Activated CD8-positive, alpha-beta T cell treated with anti-CD3 and anti-CD28 coated beads for 36 hours (primary cell): ENCODE measurements around the gene KIAA2012. TPM values are rescaled to one million over a fixed set of nuclear protein-coding genes. Genes with fewer than 3 reads are reported as not detected.

Experiments
- ATAC-seq: fragments of 200-7000 bp; cut with Tn5 transposase; one replicate; pipeline ENCODE4 v1.10.0; 2021; ENCODE audit warnings: mild to moderate bottlenecking, moderate library complexity
- CTCF ChIA-PET: fragments of 350-600 bp; sonication (Branson Sonifier 250); formaldehyde crosslinking; loops from one replicate; lab custom pipeline; 2021; ENCODE audit warnings: antibody characterized with exemption; lab: Charles Lee
- POLR2A ChIA-PET: fragments of 350-600 bp; sonication (Branson Sonifier 250); formaldehyde crosslinking; loops from one replicate; lab custom pipeline; 2021; ENCODE audit warnings: antibody characterized with exemption; lab: Charles Lee
- DNase-seq: peaks from one replicate; pipeline ENCODE4 v3.0.0-alpha.2; 2020
- H3K27ac Mint-ChIP-seq: one replicate; pipeline ENCODE4 v1.8.0; 2021; ENCODE audit warnings: mild to moderate bottlenecking, mixed read lengths
- H3K27me3 Mint-ChIP-seq: one replicate; pipeline ENCODE4 v1.8.0; 2021; ENCODE audit warnings: mixed read lengths
- H3K36me3 Mint-ChIP-seq: one replicate; pipeline ENCODE4 v1.8.0; 2021; ENCODE audit warnings: low read depth, mixed read lengths
- H3K4me1 Mint-ChIP-seq: one replicate; pipeline ENCODE4 v1.8.0; 2021; ENCODE audit warnings: low read depth, mixed read lengths
- H3K4me3 Mint-ChIP-seq: one replicate; pipeline ENCODE4 v1.8.0; 2021; ENCODE audit warnings: mild to moderate bottlenecking, moderate library complexity, mixed read lengths
- H3K9me3 Mint-ChIP-seq: one replicate; pipeline ENCODE4 v1.8.0; 2021; ENCODE audit warnings: mixed read lengths
- CTCF ChIP-seq: fragments of 200-600 bp; IDR thresholded peaks from one replicate; pipeline ENCODE4 v1.8.0; 2022; ENCODE audit warnings: antibody characterized with exemption, mild to moderate bottlenecking
- intact Hi-C: fragments of 100-400 bp; cut with micrococcal nuclease; formaldehyde crosslinking; loops from one replicate; pipeline ENCODE4 v1.10.0; 2022
- total RNA-seq, 2 experiments: library from RNA; stranded (reverse); gene quantifications; one replicate each; pipeline ENCODE4 v1.2.3, GENCODE V29; 2021

The KIAA2012 gene
- total RNA-seq, 2 experiments from 2014 or later = not detected

GRCh38 chr2:202208526-202208925, 135.5 kb downstream of the KIAA2012 start:
- ChIA-PET CTCF (no interaction called here), POLR2A (no interaction called here)
- Mint-ChIP-seq H3K27ac (no peak overlapping the region), H3K4me3 (no peak overlapping the region), H3K36me3 (peaks cover 13% of the 10 kb centered on the region), H3K4me1 (no peaks in the 10 kb centered on the region), H3K9me3 (no peaks in the 10 kb centered on the region), H3K27me3 (no peaks in the 10 kb centered on the region)
- intact Hi-C loops = no loop called here
- no peak for ATAC-seq
- no peak for TF ChIP-seq CTCF
- DNase-seq = no peak

DNA sequence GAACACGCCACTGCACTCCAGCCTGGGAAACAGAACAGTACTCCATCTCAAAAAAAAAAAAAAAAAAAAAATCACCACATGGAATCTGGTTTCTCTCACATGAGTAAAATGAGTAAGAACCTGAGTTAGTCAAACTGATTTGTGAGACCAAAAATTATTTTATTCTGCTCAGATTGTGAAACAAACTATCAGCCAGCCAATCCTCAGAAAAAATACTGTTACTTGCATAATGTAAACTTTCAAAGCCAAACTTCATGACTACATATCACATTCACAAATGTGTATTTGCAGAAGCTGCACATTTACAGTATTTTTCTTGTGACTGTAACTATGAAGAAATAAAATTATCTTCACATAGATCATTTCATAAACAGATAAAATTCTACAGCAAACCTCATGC, 142.1 kb downstream of the KIAA2012 start:
- H3K27ac Mint-ChIP-seq = no peak overlapping the region
- intact Hi-C loops = no loop called here
- H3K4me3 Mint-ChIP-seq = no peak overlapping the region
- ChIA-PET POLR2A (no interaction called here), CTCF (no interaction called here)
- ATAC-seq (no peak), DNase-seq (no peak)
- no peaks in the 10 kb centered on the region for H3K27me3 Mint-ChIP-seq
- H3K36me3 Mint-ChIP-seq = peaks cover 25% of the 10 kb centered on the region
- no peak for TF ChIP-seq CTCF
- H3K4me1 Mint-ChIP-seq = peaks cover 6% of the 10 kb centered on the region
- H3K9me3 Mint-ChIP-seq = no peaks in the 10 kb centered on the region

DNA sequence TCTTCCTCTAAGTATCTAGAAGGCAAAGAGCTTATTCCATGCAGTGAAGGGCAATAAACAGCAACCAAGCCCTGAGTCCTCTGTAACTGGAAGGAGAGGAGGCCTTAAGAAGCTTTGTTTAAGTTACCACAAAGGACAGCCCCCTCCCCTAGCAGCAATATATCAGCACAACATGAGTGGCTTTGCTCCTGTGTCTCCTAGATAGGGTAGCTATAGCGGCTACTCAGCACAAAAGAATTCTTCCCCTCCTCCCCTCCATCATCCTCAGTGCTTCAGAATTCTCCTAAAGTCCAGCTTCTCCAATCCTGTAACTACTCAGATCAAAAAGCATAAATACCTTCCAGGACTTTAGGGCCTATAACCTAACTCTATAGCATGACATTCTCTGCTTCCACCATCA, 148.8 kb downstream of the KIAA2012 start:
- H3K4me3 Mint-ChIP-seq = no peak overlapping the region
- peaks cover 40% of the 10 kb centered on the region for H3K36me3 Mint-ChIP-seq
- POLR2A ChIA-PET = interaction anchor here (0.7 to 1.0 kb wide), 2 partner anchors 48 to 78 kb away, joined by 3 to 4 read pairs; no protein-coding TSS in a partner anchor
- ATAC-seq (no peak), DNase-seq (no peak)
- TF ChIP-seq CTCF = no peak
- H3K27me3 Mint-ChIP-seq = no peaks in the 10 kb centered on the region
- H3K9me3 Mint-ChIP-seq = no peaks in the 10 kb centered on the region
- H3K4me1 Mint-ChIP-seq = peaks cover 23% of the 10 kb centered on the region
- H3K27ac Mint-ChIP-seq = peak overlapping the region; percentile 39
- intact Hi-C loops = no loop called here
- CTCF ChIA-PET = interaction anchor here (0.9 to 1.3 kb wide), 3 partner anchors 11 to 204 kb away, joined by 3 to 4 read pairs (median 3); no protein-coding TSS in a partner anchor

GRCh38 chr2:202237787-202238233, 164.8 kb downstream of the KIAA2012 start:
- Mint-ChIP-seq H3K36me3 (no peaks in the 10 kb centered on the region), H3K4me1 (peaks cover 30% of the 10 kb centered on the region), H3K27me3 (no peaks in the 10 kb centered on the region), H3K27ac (peak overlapping the region; percentile 69), H3K9me3 (no peaks in the 10 kb centered on the region), H3K4me3 (peak overlapping the region; percentile 98)
- peak; percentile 25 for DNase-seq
- no peak for ATAC-seq
- intact Hi-C loops = no loop called here
- ChIA-PET POLR2A (interaction anchor here (0.7 to 3.2 kb wide), 6 partner anchors 11 to 47 kb away, joined by 3 to 50 read pairs (median 4); partner anchors contain the start of gene NOP58), CTCF (interaction anchor here (0.8 kb wide), 1 partner anchor 34 kb away, joined by 4 read pairs; no protein-coding TSS in a partner anchor)
- TF ChIP-seq CTCF = no peak
